GM18907 (cell line): ENCODE results near the gene HSFX2.
"Not testable (repeated sequence)": the region's sequence is repeated elsewhere in the genome, so short reads cannot be mapped to it uniquely, and the experiment has no call there.

Source experiments
- ATAC-seq: cut with Tn5 transposase; IDR thresholded peaks from one replicate; pipeline ENCODE4 v1.9.1; 2021; ENCODE audit warnings: mild to moderate bottlenecking, moderate library complexity; ENCODE audit not compliant: unreplicated experiment

The HSFX2 gene, protein sequence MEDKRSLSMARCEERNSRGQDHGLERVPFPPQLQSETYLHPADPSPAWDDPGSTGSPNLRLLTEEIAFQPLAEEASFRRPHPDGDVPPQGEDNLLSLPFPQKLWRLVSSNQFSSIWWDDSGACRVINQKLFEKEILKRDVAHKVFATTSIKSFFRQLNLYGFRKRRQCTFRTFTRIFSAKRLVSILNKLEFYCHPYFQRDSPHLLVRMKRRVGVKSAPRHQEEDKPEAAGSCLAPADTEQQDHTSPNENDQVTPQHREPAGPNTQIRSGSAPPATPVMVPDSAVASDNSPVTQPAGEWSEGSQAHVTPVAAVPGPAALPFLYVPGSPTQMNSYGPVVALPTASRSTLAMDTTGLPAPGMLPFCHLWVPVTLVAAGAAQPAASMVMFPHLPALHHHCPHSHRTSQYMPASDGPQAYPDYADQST

GRCh38 chrX:149595214-149595613 is at the start of gene HSFX2:
Gene HSFX2, minus strand, starts transcription at chrX:149595314. Its CDS starts 614 bp downstream, at chrX:149594700.
- ATAC-seq, result not testable (repeated sequence)

GRCh38 chrX:149643496-149643895 is 48.4 kb upstream of the HSFX2 start:
- no peak for ATAC-seq

DNA sequence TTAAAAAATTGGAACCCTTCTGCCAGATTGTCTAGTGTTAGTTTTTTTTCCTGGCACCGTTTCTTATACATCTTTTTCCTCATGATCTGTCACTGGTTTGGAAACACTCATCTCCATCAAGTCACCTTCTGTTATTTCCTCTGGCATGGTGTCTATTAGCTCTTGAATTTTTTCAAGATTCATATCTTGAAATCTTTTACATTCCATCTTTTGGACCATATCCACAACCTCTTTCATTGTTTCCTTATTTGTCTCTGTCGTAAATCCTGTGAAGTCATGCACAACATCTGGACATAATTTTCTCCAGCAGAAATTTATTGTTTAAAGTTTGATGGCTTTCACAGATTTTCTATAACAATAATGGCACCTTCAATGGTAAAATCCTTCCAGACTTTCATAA is 46.7 kb upstream of the HSFX2 start:
- no peak for ATAC-seq

- ATAC-seq, result no peak
These were observed 46.3 kb upstream of the HSFX2 start for GRCh38 chrX:149641432-149641831.

DNA sequence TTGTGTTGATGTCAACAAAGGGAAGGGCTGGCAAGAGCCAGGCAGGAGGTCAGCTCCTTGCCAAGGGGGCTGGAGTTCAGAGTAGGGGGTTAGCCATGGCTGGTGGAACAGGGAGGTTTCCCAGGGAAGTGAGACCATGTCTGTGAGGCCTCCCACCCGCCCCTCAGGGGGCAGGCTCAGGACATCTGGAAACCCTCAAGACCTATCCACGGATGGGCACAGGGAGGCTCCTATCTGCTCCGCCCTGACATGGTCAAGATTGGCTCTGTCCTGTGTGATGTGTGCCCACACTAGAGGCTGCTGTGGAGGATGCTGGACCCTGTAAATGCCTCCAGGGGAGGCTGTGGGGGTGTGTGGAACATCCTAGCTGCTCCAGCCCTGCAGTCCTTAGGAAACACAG is 44.5 kb upstream of the HSFX2 start:
- no peak for ATAC-seq

GRCh38 chrX:149638860-149639259 is 43.7 kb upstream of the HSFX2 start:
- ATAC-seq, result no peak

DNA sequence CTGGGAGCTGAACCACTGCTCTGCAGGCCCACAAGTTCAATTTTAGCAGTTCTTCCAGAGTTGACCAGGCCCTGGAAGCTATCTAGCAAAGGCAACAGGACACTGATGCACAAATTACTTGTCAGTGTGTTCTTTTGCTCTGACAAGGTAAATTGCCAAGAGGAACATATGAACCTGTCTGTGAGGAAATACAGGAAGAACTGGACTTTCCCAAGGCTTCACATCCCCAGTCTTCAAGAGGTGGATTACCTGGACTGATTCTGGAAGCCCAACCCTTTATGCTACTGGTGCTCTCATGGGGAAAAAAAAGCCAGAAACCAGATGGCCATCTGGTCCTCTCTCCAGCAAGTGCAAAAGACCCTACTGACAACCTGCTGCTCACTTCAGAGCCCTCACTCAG is 38.4 kb upstream of the HSFX2 start:
- no peak for ATAC-seq

- ATAC-seq, result peak; percentile 86
These were observed 36.4 kb upstream of the HSFX2 start, which contains the start of gene TMEM185A for GRCh38 chrX:149631234-149632165. Gene TMEM185A, minus strand, starts transcription at chrX:149631792. Its CDS starts 212 bp downstream, at chrX:149631580.

GRCh38 chrX:149630681-149631233 is 35.6 kb upstream of the HSFX2 start:
- ATAC-seq, result no peak

GRCh38 chrX:149629730-149630387 is 34.7 kb upstream of the HSFX2 start:
- ATAC-seq, result no peak

GRCh38 chrX:149628768-149629167 is 33.7 kb upstream of the HSFX2 start:
- ATAC-seq, result no peak

DNA sequence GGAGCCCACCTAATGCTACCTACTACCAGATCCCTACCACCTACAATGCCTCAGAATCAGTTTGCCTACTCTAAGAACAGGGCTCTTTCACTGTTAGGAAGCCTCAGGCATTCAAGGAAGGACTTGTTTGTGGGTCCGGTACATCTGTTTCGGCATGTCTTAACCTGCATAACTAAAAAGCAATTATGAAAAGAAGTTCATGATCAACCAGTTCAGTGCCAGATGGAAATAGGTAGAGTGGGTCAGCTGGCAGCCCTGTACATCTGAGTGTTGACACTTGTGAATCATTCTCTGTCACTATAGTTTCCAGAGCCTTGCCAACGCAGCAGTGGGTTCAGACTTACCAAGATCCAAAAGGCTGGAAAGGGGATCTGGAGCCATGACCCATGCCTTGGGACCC is 33.2 kb upstream of the HSFX2 start:
- no peak for ATAC-seq

- ATAC-seq, result not testable (repeated sequence)
These were observed 31.7 kb upstream of the HSFX2 start for GRCh38 chrX:149626829-149627228.

- ATAC-seq, result not testable (repeated sequence)
These were observed 24.5 kb upstream of the HSFX2 start for GRCh38 chrX:149619662-149620061.

GRCh38 chrX:149618871-149619270 is 23.8 kb upstream of the HSFX2 start:
- no peak for ATAC-seq

DNA sequence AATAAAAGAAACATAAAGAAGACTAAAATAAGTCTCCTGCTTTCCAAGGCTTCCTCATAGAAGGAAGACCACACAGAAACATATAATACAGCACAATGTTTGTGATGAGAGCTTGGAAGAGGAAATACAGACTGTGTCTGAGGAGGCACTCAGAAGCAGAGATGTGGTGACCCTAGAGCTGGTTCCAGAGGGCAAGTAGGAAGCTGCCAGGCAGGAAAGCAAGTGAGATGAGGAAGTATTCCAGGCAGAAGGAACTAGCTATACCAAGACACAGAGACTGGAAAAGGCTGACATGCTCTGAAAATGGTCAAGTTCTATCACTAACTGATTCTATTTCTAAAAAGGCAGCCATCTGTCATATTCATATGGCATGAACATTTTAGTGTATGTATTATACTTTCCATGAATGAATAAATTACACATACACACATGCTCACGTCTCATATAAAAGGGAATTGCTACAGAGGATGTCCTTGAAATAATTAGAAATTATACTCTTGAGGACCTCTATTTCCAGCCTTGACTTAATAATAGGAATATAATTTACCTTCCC is 16.6 kb upstream of the HSFX2 start:
- ATAC-seq, result no peak

- no peak for ATAC-seq
These were observed 15.4 kb upstream of the HSFX2 start for GRCh38 chrX:149610511-149610910.

- no peak for ATAC-seq
These were observed 12.6 kb upstream of the HSFX2 start for GRCh38 chrX:149607699-149608098.

DNA sequence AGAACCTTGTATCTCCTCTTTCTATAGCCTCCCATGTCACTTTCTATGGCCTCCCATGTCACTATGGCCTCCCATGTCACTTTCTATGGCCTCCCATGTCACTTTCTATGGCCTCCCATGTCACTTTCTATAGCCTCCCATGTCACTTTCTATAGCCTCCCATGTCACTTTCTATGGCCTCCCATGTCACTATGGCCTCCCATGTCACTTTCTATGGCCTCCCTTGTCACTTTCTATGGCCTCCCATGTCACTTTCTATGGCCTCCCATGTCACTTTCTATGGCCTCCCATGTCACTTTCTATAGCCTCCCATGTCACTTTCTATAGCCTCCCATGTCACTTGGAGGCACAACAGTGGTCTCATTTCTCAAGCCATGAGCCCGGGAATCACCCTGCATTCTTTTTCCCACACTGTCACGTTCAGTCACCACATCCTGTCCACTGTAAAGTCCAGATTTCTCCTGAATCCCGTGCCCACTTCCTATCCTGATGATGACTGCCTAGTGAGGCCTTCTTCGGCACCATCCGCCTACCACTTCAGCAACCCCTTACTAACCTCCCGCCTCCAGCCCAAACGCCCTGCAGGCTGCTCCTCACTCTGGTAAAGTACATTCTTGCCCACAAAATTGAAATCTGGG is 10.3 kb upstream of the HSFX2 start:
- ATAC-seq, result not testable (repeated sequence)

- not testable (repeated sequence) for ATAC-seq
These were observed 3.5 kb upstream of the HSFX2 start for GRCh38 chrX:149598603-149599002.
